Measurements from ENCODE around the gene HK1. TPM values are rescaled to one million over a fixed set of nuclear protein-coding genes. Genes with fewer than 3 reads are reported as not detected.
A peak's percentile ranks its signal among the peaks of the same experiment; 100 is the strongest.

Gene HK1
- total RNA-seq (10 to 100 TPM; 29.3 to 79.3 (median 52.4) TPM), polyA plus RNA-seq (10 to 100 TPM; 18.4 to 37.5 (median 19.5) TPM)
- long read RNA-seq, donor 1, partial matches to known transcripts, result 0 of 5 reads
- long read RNA-seq, donor 1, other reads (novel, unspliced or antisense), result 0 of 5 reads
- long read RNA-seq, donor 2, partial matches to known transcripts, result 5 of 9 reads
- long read RNA-seq, donor 2, other reads (novel, unspliced or antisense), result 0 of 9 reads
- long read RNA-seq, donor 3, partial matches to known transcripts, result 12 of 14 reads
- long read RNA-seq, donor 3, other reads (novel, unspliced or antisense), result 0 of 14 reads
- long read RNA-seq, donor 4, partial matches to known transcripts, result 7 of 13 reads
- long read RNA-seq, donor 4, other reads (novel, unspliced or antisense), result 3 of 13 reads
- long read RNA-seq, donor 5, transcript HK1-202 (18 exons, 3,605 nt), result major isoform, 331 of 357 reads
- long read RNA-seq, donor 5, partial matches to known transcripts, result 8 of 357 reads
- long read RNA-seq, donor 5, other reads (novel, unspliced or antisense), result 18 of 357 reads
- long read RNA-seq, donor 6, partial matches to known transcripts, result 1 of 5 reads
- long read RNA-seq, donor 6, other reads (novel, unspliced or antisense), result 1 of 5 reads
- long read RNA-seq, donor 7, partial matches to known transcripts, result 0 of 3 reads
- long read RNA-seq, donor 7, other reads (novel, unspliced or antisense), result 0 of 3 reads
- long read RNA-seq, donor 8, transcript HK1-201 (18 exons, 3,229 nt), result minor isoform, 5 of 25 reads
- long read RNA-seq, donor 8, transcript HK1-202 (18 exons, 3,605 nt), result major isoform, 6 of 25 reads
- long read RNA-seq, donor 8, partial matches to known transcripts, result 14 of 25 reads
- long read RNA-seq, donor 8, other reads (novel, unspliced or antisense), result 0 of 25 reads
- long read RNA-seq, donor 9, partial matches to known transcripts, result 15 of 17 reads
- long read RNA-seq, donor 9, other reads (novel, unspliced or antisense), result 0 of 17 reads
- long read RNA-seq, donor 10, partial matches to known transcripts, result 0 of 2 reads
- long read RNA-seq, donor 10, other reads (novel, unspliced or antisense), result 0 of 2 reads

- H3K4me1 ChIP-seq (replicated peaks in 1 of 2), result peaks cover 0 to 5% of the 10 kb centered on the region in 2 donors
- no peaks in the 10 kb centered on the region for H3K9me3 ChIP-seq (replicated peaks in 1 of 3)
- no peak for TF ChIP-seq POLR2A (IDR thresholded peaks at IDR 0.05)
- no peak for TF ChIP-seq CTCF (IDR thresholded peaks at IDR 0.05)
- H3K27ac ChIP-seq, result peak within 1 kb of the TSS in 2 of 5 donors; percentile 45
- H3K36me3 ChIP-seq (replicated peaks in 1 of 2), result no peaks in the 10 kb centered on the region
- H3K27me3 ChIP-seq, result no peaks in the 10 kb centered on the region
- 61 to 79% (median 69%) methylated on average over 11 of the region's 11 CpGs for WGBS, 4 donors
- intact Hi-C loops (cut with DNase I), result no loop called here
- H3K4me3 ChIP-seq, result no peak within 1 kb of the TSS
- DNase-seq, result peak in 5 of 7 donors; percentile 22 to 54 (median 29)
These were observed at the start of gene HK1 for GRCh38 chr10:69278446-69278963. HK1 (plus strand) TSS chr10:69278496.

GRCh38 chr10:69229616-69229916 is 48.7 kb upstream of the HK1 start:
- no peak for DNase-seq
- Histone ChIP-seq H3K27ac (peak overlapping the region in 1 of 5 donors; percentile 36), H3K27me3 (no peaks in the 10 kb centered on the region), H3K4me3 (no peak overlapping the region), H3K4me1 (replicated peaks in 1 of 2) (peaks cover 8 to 11% of the 10 kb centered on the region in 2 donors), H3K36me3 (replicated peaks in 1 of 2) (no peaks in the 10 kb centered on the region), H3K9me3 (replicated peaks in 1 of 3) (no peaks in the 10 kb centered on the region)
- TF ChIP-seq POLR2A (IDR thresholded peaks at IDR 0.05) (no peak), CTCF (IDR thresholded peaks at IDR 0.05) (no peak)
- WGBS, 4 donors, result 80 to 82% (median 81%) methylated on average over 7 to 8 of the region's 8 CpGs
- intact Hi-C loops (cut with DNase I), result no loop called here

- intact Hi-C loops (cut with DNase I), result no loop called here
- no peak overlapping the region for H3K4me3 ChIP-seq
- DNase-seq, result peak in 5 of 7 donors; percentile 37 to 65 (median 44)
- no peaks in the 10 kb centered on the region for H3K36me3 ChIP-seq (replicated peaks in 1 of 2)
- no peak for TF ChIP-seq POLR2A (IDR thresholded peaks at IDR 0.05)
- H3K27me3 ChIP-seq, result no peaks in the 10 kb centered on the region
- H3K4me1 ChIP-seq (replicated peaks in 1 of 2), result peaks cover 8 to 11% of the 10 kb centered on the region in 2 donors
- WGBS, 4 donors, result 48 to 60% (median 55%) methylated on average over 3 to 5 of the region's 5 CpGs
- H3K9me3 ChIP-seq (replicated peaks in 1 of 3), result no peaks in the 10 kb centered on the region
- peak overlapping the region in 1 of 5 donors; percentile 36 for H3K27ac ChIP-seq
These were observed 48.2 kb upstream of the HK1 start for GRCh38 chr10:69230128-69230527.

GRCh38 chr10:69232252-69232651 is 46.0 kb upstream of the HK1 start:
- 81 to 91% (median 86%) methylated on average over 9 of the region's 9 CpGs for WGBS, 4 donors
- H3K4me1 ChIP-seq (replicated peaks in 1 of 2), result peaks cover 8 to 11% of the 10 kb centered on the region in 2 donors
- H3K27ac ChIP-seq, result no peak overlapping the region
- H3K27me3 ChIP-seq, result no peaks in the 10 kb centered on the region
- intact Hi-C loops (cut with DNase I), result no loop called here
- no peak for TF ChIP-seq CTCF (IDR thresholded peaks at IDR 0.05)
- TF ChIP-seq POLR2A (IDR thresholded peaks at IDR 0.05), result no peak
- no peak overlapping the region for H3K4me3 ChIP-seq
- no peak for DNase-seq
- no peaks in the 10 kb centered on the region for H3K9me3 ChIP-seq (replicated peaks in 1 of 3)
- no peaks in the 10 kb centered on the region for H3K36me3 ChIP-seq (replicated peaks in 1 of 2)

Measured in adrenal gland (tissue), 19 donors.